KMS-11 (cell line): ENCODE results near the gene HNRNPCL2.
"Not testable (repeated sequence)": the region's sequence is repeated elsewhere in the genome, so short reads cannot be mapped to it uniquely, and the experiment has no call there.

Experiments
- H2AFZ ChIP-seq: fragments of 200-600 bp; sonication (generic); 2 replicates; pipeline ENCODE4 v1.6.1; 2016; ENCODE audit warnings: antibody characterized with exemption, mixed run types, low read depth
- H3K27ac ChIP-seq: fragments of 200-600 bp; sonication (generic); 2 replicates; pipeline ENCODE4 v1.6.1; 2016; ENCODE audit warnings: mild to moderate bottlenecking, mixed run types
- H3K27me3 ChIP-seq: fragments of 200-600 bp; sonication (generic); 2 replicates; pipeline ENCODE4 v1.6.1; 2017; ENCODE audit warnings: mild to moderate bottlenecking, low read depth, mixed run types, moderate library complexity; ENCODE audit not compliant: insufficient read depth
- H3K36me3 ChIP-seq: fragments of 200-600 bp; sonication (generic); 2 replicates; pipeline ENCODE4 v1.6.1; 2017; ENCODE audit warnings: mild to moderate bottlenecking, mixed run types; ENCODE audit not compliant: insufficient read depth
- H3K4me1 ChIP-seq: fragments of 200-600 bp; sonication (generic); 2 replicates; pipeline ENCODE4 v1.6.1; 2016; ENCODE audit warnings: mild to moderate bottlenecking, low read depth, mixed run types; ENCODE audit not compliant: poor library complexity, severe bottlenecking
- H3K4me2 ChIP-seq: fragments of 200-600 bp; sonication (generic); 2 replicates; pipeline ENCODE4 v1.7.0; 2016; ENCODE audit warnings: mild to moderate bottlenecking, mixed run types
- H3K4me3 ChIP-seq: fragments of 200-600 bp; sonication (generic); IDR thresholded peaks from 2 replicates; pipeline ENCODE4 v1.6.1; 2017; ENCODE audit warnings: low read depth, low read length, mixed read lengths; ENCODE audit not compliant: insufficient read depth
- H3K79me2 ChIP-seq: fragments of 200-600 bp; sonication (generic); 2 replicates; pipeline ENCODE4 v1.6.1; 2016; ENCODE audit warnings: low read depth, mixed run types; ENCODE audit not compliant: insufficient read depth
- H3K9ac ChIP-seq: fragments of 200-600 bp; sonication (generic); 2 replicates; pipeline ENCODE4 v1.6.1; 2016; ENCODE audit warnings: mild to moderate bottlenecking, mixed run types
- H4K20me1 ChIP-seq: fragments of 200-600 bp; sonication (generic); 2 replicates; pipeline ENCODE4 v1.6.1; 2016; ENCODE audit warnings: mild to moderate bottlenecking, mixed run types; ENCODE audit not compliant: insufficient read depth

Gene HNRNPCL2

DNA sequence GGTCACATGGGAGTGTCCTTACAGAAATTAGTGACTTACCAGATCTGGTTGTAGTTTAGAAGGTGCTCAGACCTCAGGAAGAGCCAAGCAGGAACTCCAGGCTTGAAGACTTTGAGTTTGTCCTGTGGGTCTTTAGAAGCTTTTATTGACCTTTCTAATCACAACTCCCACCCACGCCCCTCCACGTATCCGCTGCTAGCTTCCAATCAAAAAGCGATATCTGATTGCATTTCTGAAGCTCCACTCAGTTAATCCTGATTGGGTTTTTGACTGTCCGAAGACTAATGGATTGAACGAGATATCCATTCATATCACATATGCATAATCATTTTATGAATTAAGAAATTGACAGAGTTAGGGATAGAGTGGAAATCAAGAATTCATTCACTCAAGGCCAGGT is at the start of gene HNRNPCL2:
HNRNPCL2 (minus strand) TSS at position 101 of the 400 bp plus-strand sequence. CDS start 454 bp downstream, outside the sequence.
- not testable (repeated sequence) for H3K4me2 ChIP-seq, H3K9ac ChIP-seq, H3K79me2 ChIP-seq, H3K27me3 ChIP-seq, H3K4me1 ChIP-seq, H4K20me1 ChIP-seq, H2AFZ ChIP-seq, H3K36me3 ChIP-seq, H3K4me3 ChIP-seq, H3K27ac ChIP-seq

DNA sequence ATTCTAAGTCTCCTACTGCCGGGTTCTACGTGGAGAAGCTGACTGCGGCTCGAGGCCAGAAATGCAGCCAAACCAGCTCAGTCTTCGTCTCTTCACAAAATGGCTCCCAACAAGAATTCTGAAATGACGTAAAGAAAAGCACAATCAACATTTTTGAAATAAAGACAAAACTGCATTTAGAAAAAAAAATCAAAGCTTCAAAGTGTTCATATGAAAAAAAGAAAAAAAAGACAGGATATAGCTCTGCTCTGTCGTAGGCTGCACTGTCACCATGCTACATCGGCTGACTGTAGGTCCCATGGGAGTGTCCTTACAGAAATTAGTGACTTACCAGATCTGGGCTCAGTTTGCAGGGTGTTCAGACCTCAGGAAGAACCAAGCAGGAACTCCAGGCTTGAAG is 48.9 kb upstream of the HNRNPCL2 start, which contains the start of gene HNRNPCL4:
HNRNPCL4 (minus strand) TSS at position 101 of the 400 bp plus-strand sequence. CDS start 164 bp downstream, outside the sequence.
- not testable (repeated sequence) for H3K27me3 ChIP-seq, H4K20me1 ChIP-seq, H3K4me2 ChIP-seq, H3K27ac ChIP-seq, H2AFZ ChIP-seq, H3K4me3 ChIP-seq, H3K36me3 ChIP-seq, H3K4me1 ChIP-seq, H3K9ac ChIP-seq, H3K79me2 ChIP-seq

- not testable (repeated sequence) for H3K4me2 ChIP-seq
These were observed 39.3 kb upstream of the HNRNPCL2 start, which contains the start of gene PRAMEF26 for GRCh38 chr1:13155909-13156308. TSS of gene PRAMEF26 (minus strand) at chr1:13156009. CDS start at chr1:13153095, 2,914 bp downstream.

DNA sequence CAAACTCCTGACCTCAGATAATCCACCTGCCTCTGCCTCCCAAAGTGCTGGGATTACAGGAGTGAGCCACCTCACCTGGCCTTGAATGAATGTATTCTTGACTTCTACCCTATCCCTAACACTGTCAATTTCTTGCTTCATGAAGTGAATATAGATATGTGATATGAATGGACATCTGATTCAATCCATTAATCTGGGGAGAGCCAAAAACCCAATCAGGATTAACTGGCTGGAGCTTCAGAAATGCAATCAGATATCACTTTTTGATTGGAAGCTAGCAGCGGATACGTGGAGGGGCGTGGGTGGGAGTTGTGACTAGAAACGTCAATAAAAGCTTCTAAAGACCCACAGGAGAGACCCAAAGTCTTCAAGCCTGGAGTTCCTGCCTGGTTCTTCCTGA is 46.2 kb downstream of the HNRNPCL2 start, which contains the start of gene PRAMEF25:
PRAMEF25 (plus strand) TSS at position 301 of the 400 bp plus-strand sequence. CDS start 2,920 bp downstream, outside the sequence.
- not testable (repeated sequence) for H3K27ac ChIP-seq, H3K36me3 ChIP-seq, H3K27me3 ChIP-seq, H2AFZ ChIP-seq, H3K4me3 ChIP-seq, H3K9ac ChIP-seq, H3K4me2 ChIP-seq, H3K4me1 ChIP-seq, H3K79me2 ChIP-seq, H4K20me1 ChIP-seq

More at GRCh38 chr1:13155909-13156308, 39.3 kb upstream of the HNRNPCL2 start, which contains the start of gene PRAMEF26:
- not testable (repeated sequence) for H3K27me3 ChIP-seq, H3K4me1 ChIP-seq, H3K27ac ChIP-seq, H3K36me3 ChIP-seq, H3K79me2 ChIP-seq, H4K20me1 ChIP-seq, H3K9ac ChIP-seq, H2AFZ ChIP-seq, H3K4me3 ChIP-seq
